Muscle layer of colon (tissue), 2 donors: ENCODE measurements around the gene CLPTM1L.

Source experiments
- H3K27ac ChIP-seq: one replicate; pipeline ENCODE4 v1.7.0; 2013; ENCODE audit warnings: low read depth, mild to moderate bottlenecking, low read length, moderate library complexity
- H3K27me3 ChIP-seq, 2 donors: one replicate each; pipeline ENCODE4 v1.7.0; 2013; ENCODE audit warnings: low read length in 2 of 2, mild to moderate bottlenecking in 2 of 2; ENCODE audit not compliant: insufficient read depth in 2 of 2, control insufficient read depth in 1 of 2
- H3K36me3 ChIP-seq: one replicate; pipeline ENCODE4 v1.7.0; 2013; ENCODE audit warnings: mild to moderate bottlenecking, low read length; ENCODE audit not compliant: insufficient read depth
- H3K4me1 ChIP-seq: one replicate; pipeline ENCODE4 v1.7.0; 2013; ENCODE audit warnings: mild to moderate bottlenecking, low read length; ENCODE audit not compliant: insufficient read depth
- H3K4me3 ChIP-seq, 2 donors: one replicate each; pipeline ENCODE4 v1.7.0; 2013; ENCODE audit warnings: low read length in 2 of 2, low read depth in 1 of 2, mild to moderate bottlenecking in 1 of 2, moderate library complexity in 1 of 2
- H3K9ac ChIP-seq: one replicate; pipeline ENCODE4 v1.7.0; 2013; ENCODE audit warnings: low read length
- H3K9me3 ChIP-seq: one replicate; pipeline ENCODE4 v1.7.0; 2013; ENCODE audit warnings: mild to moderate bottlenecking, low read length
- donor health status: abdominal sarcoma.
- donor health status: Adenocarcinoma of cecum.

CLPTM1L gene

GRCh38 chr5:1312206-1312605, 32.7 kb downstream of the CLPTM1L start:
- Histone ChIP-seq H3K9ac (no peak overlapping the region), H3K36me3 (peaks cover under 1% of the 10 kb centered on the region), H3K9me3 (no peaks in the 10 kb centered on the region), H3K27me3 (peaks cover 0 to 6% of the 10 kb centered on the region in 2 donors), H3K27ac (no peak overlapping the region), H3K4me3 (no peak overlapping the region), H3K4me1 (no peaks in the 10 kb centered on the region)

DNA sequence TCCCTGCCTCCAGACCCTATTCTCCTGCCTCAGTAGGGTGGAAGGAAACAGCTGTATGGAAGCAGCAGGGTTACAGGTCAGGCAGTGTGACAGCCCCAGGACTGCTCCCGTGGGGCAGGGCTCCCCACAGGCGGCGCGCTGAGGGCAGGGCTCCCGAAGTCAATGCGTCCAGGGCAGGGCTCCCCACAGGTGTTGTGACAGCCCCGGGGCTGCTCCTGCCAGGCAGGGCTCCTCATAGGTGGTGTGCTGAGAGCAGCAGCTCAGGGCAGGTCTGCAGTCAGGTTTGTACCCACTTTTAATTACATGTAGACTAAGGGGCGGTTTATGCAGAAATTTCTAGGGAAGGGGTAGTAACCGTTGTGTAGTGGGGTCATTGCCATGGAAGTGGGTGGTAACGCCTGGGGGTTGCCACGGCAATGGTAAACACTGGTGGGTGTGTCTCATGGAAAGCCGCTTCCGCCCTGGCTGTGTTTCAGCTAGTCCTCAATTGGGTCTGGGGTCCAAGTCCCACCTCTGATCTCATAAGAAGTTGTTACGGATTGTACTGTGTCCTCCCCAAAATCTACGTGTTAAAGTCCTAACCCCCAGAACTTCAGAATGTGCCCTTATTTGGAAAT, 33.4 kb downstream of the CLPTM1L start:
- Histone ChIP-seq H3K27me3 (peaks cover 0 to 6% of the 10 kb centered on the region in 2 donors), H3K9me3 (no peaks in the 10 kb centered on the region), H3K36me3 (no peaks in the 10 kb centered on the region), H3K9ac (no peak overlapping the region), H3K4me3 (no peak overlapping the region), H3K27ac (no peak overlapping the region), H3K4me1 (no peaks in the 10 kb centered on the region)

GRCh38 chr5:1310118-1310517, 34.8 kb downstream of the CLPTM1L start:
- Histone ChIP-seq H3K27ac (no peak overlapping the region), H3K27me3 (peaks cover 0 to 6% of the 10 kb centered on the region in 2 donors), H3K4me1 (no peaks in the 10 kb centered on the region)

GRCh38 chr5:1304033-1304432, 40.9 kb downstream of the CLPTM1L start:
- Histone ChIP-seq H3K4me1 (no peaks in the 10 kb centered on the region), H3K36me3 (no peaks in the 10 kb centered on the region), H3K27ac (no peak overlapping the region), H3K27me3 (no peaks in the 10 kb centered on the region), H3K4me3 (no peak overlapping the region), H3K9ac (no peak overlapping the region), H3K9me3 (no peaks in the 10 kb centered on the region)

More at GRCh38 chr5:1310118-1310517, 34.8 kb downstream of the CLPTM1L start:
- Histone ChIP-seq H3K36me3 (no peaks in the 10 kb centered on the region), H3K9ac (no peak overlapping the region), H3K4me3 (no peak overlapping the region), H3K9me3 (no peaks in the 10 kb centered on the region)

- H3K27me3 ChIP-seq = no peaks in the 10 kb centered on the region
- H3K9me3 ChIP-seq = no peaks in the 10 kb centered on the region
- no peak overlapping the region for H3K4me3 ChIP-seq
- H3K27ac ChIP-seq = no peak overlapping the region
- no peaks in the 10 kb centered on the region for H3K36me3 ChIP-seq
- H3K9ac ChIP-seq = no peak overlapping the region
- H3K4me1 ChIP-seq = no peaks in the 10 kb centered on the region
These were observed 42.6 kb downstream of the CLPTM1L start for GRCh38 chr5:1302258-1302657.

- Histone ChIP-seq H3K9ac (no peak overlapping the region), H3K27ac (no peak overlapping the region), H3K9me3 (no peaks in the 10 kb centered on the region), H3K36me3 (no peaks in the 10 kb centered on the region), H3K4me3 (no peak overlapping the region), H3K27me3 (peaks cover 0 to 7% of the 10 kb centered on the region in 2 donors), H3K4me1 (no peaks in the 10 kb centered on the region)
These were observed 44.3 kb downstream of the CLPTM1L start for GRCh38 chr5:1300581-1301083.

DNA sequence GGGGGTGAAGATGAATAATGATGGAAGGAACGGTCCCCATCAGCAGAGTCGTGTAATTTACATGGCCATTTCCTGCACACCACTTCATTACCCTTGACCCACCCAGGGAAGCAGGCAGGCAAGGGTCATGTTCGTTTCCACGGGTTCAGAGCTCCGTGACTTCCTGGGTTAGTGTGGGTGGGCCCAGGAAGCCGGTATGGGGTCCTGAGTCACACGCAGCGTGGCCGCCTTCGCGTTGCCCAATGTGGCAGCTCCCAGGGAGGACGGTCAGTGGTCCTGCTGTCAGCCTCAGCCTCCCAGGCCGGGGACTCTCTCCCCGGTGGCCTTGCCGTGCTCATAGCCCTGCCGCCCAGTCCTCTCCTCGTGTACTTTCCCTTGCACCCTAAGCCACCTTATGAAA, 44.9 kb downstream of the CLPTM1L start:
- no peaks in the 10 kb centered on the region for H3K36me3 ChIP-seq
- H3K9me3 ChIP-seq = no peaks in the 10 kb centered on the region
- no peaks in the 10 kb centered on the region for H3K4me1 ChIP-seq
- H3K4me3 ChIP-seq = no peak overlapping the region
- no peak overlapping the region for H3K9ac ChIP-seq
- H3K27me3 ChIP-seq = peaks cover 0 to 14% of the 10 kb centered on the region in 2 donors
- H3K27ac ChIP-seq = no peak overlapping the region

GRCh38 chr5:1299511-1299850, 45.4 kb downstream of the CLPTM1L start:
- Histone ChIP-seq H3K9ac (no peak overlapping the region), H3K27ac (no peak overlapping the region), H3K4me3 (no peak overlapping the region), H3K9me3 (no peaks in the 10 kb centered on the region), H3K27me3 (peaks cover 0 to 18% of the 10 kb centered on the region in 2 donors), H3K36me3 (no peaks in the 10 kb centered on the region), H3K4me1 (no peaks in the 10 kb centered on the region)

DNA sequence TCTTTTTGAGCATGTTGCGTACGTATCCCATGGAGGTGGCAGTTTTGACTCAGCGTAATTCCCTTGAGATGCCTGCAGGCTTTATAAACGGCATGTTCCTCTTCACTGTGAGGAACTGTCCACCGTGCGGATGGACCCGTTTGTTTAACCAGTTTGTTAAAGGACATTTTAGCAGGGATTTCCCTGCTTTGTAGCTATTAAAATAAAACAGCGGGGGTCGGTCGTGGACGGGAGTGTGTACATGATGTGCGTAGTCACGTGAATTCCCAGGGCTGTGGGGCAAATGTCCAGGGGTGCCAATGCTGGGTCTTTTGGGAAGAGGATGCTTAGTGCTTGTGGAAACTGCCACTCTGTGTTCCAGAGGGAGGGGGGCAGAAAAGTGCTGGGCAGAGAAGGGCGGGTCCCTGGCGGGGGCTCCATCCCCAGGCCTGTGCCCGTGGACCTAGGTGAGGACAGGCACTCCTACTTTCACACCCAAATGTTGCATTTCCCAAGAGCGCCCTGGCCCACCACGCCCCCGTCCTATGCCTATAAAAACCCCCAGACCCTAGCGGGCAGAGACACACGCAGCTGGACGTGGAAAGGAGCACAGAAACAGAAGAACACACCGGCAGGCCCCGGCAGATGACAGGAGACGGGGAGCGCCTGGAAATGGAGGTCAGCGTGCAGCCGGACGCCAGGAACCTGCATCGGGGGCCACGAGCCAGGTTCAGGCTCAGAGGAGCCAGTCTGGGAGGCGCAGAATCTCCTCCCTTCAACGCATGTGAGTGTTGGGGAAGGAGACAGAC, 46.0 kb downstream of the CLPTM1L start:
- no peak overlapping the region for H3K4me3 ChIP-seq
- H3K9me3 ChIP-seq = no peaks in the 10 kb centered on the region
- H3K27me3 ChIP-seq = peaks cover 0 to 24% of the 10 kb centered on the region in 2 donors
- H3K9ac ChIP-seq = no peak overlapping the region
- no peak overlapping the region for H3K27ac ChIP-seq
- H3K36me3 ChIP-seq = no peaks in the 10 kb centered on the region
- no peaks in the 10 kb centered on the region for H3K4me1 ChIP-seq

GRCh38 chr5:1298067-1298551, 46.8 kb downstream of the CLPTM1L start:
- no peaks in the 10 kb centered on the region for H3K36me3 ChIP-seq
- no peak overlapping the region for H3K27ac ChIP-seq
- H3K4me1 ChIP-seq = no peaks in the 10 kb centered on the region
- no peak overlapping the region for H3K9ac ChIP-seq
- no peak overlapping the region for H3K4me3 ChIP-seq
- H3K9me3 ChIP-seq = no peaks in the 10 kb centered on the region
- H3K27me3 ChIP-seq = peaks cover 0 to 31% of the 10 kb centered on the region in 2 donors

DNA sequence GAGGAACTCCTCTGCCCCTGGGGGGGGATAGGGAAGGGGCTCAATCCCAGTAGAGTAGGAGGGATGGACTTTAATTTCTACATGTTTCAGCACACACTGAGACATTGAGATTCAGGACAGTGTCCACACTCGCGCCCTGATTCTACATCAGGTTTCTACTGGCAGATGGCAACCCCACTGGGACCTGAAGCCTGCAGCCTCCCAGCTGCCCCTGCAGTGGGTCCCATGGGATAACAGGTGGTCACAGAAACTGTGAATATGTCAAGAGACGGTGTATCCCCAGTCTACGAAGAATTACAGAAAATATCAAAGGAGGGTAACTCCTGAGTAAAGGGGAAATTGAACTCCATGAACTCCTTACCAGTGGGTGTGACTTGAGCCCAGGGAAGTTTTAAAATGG, 47.7 kb downstream of the CLPTM1L start:
- Histone ChIP-seq H3K9me3 (no peaks in the 10 kb centered on the region), H3K27ac (no peak overlapping the region), H3K4me3 (no peak overlapping the region), H3K27me3 (peaks cover 0 to 31% of the 10 kb centered on the region in 2 donors), H3K36me3 (no peaks in the 10 kb centered on the region), H3K9ac (no peak overlapping the region), H3K4me1 (no peaks in the 10 kb centered on the region)
